ENCODE results near the gene DTWD2.

- TF ChIP-seq CTCF (IDR thresholded peaks at IDR 0.05; ENCODE audit: low read length) = no peak
- TF ChIP-seq EZH2 (optimal IDR thresholded peaks at IDR 0.05; ENCODE audit: low read depth, low read length) = no peak
Observed at GRCh38 chr5:118793652-118794051, 194.7 kb downstream of the DTWD2 start.

Measured in MM.1S (cell line).